IPS DF 19.7 (cell line): Measurements from ENCODE around the gene STAT1.

Experiments used
- DNase-seq: peaks from one replicate; pipeline ENCODE4 v3.0.0-alpha.2; 2013; ENCODE audit warnings: low read depth, low spot score

STAT1 gene

DNA sequence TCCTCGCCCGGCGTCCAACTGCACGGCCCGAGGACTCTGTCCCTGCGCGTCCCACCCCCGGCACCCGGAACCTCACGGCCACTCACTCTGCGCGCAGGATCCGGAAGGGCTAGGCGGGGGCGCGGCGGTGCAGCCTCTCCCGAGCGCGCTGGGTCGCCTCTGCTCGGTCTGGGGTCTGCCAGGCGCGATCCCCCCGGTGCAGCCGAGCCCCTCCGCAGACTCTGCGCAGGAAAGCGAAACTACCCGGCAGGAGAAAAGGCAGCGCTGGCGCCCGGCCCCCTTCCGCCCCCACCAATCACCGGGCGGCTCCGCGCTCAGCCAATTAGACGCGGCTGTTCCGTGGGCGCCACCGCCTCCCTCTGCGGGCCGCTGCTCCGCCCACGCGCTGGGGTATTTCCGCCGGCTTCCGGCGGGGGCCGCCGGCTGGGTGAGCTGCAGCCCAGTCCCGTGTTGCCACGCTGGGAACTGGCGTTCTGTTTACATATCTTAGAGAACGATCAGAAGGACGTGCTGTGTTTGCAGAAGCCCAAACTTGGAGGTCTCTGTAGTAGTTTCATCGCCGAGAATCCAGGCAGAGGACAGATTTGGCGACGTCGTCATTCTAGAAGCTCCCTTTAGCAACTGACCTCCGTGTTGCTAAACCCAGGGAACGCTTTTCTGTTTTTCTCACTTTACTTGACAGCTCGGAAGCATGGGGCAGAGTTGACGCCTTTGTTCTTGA, at the start of gene STAT1:
STAT1 (minus strand) TSS at position 240 of the 721 bp plus-strand sequence. CDS start 4,168 bp downstream, outside the sequence.
- DNase-seq: peak; percentile 54

GRCh38 chr2:191063584-191063983, 49.6 kb upstream of the STAT1 start:
- no peak for DNase-seq

GRCh38 chr2:191061381-191061980, 47.5 kb upstream of the STAT1 start:
- DNase-seq: no peak

GRCh38 chr2:191059308-191059707, 45.3 kb upstream of the STAT1 start:
- no peak for DNase-seq

DNA sequence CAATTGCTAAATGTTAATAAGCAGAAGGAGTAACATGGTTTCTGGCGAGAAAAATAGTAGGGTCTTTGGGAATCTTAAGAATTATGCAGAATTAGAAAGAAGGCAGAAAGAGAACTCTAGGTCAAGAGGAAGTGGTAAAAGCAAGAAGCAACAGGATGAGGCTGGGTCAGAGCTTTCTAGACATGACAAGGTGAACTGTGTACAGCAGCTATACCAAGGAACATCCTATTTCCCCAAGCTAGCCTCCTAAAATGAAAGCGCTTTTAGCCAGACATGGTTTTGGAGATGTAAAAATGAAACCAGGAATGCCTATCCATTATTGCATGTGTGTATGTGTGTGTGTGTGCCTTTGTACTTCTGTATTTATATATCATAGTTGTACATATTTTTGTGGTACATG, 42.3 kb upstream of the STAT1 start:
- DNase-seq: no peak

- DNase-seq: no peak
Measured at GRCh38 chr2:191053256-191053655, 39.3 kb upstream of the STAT1 start.

GRCh38 chr2:191051825-191052778, 38.1 kb upstream of the STAT1 start:
- no peak for DNase-seq

DNA sequence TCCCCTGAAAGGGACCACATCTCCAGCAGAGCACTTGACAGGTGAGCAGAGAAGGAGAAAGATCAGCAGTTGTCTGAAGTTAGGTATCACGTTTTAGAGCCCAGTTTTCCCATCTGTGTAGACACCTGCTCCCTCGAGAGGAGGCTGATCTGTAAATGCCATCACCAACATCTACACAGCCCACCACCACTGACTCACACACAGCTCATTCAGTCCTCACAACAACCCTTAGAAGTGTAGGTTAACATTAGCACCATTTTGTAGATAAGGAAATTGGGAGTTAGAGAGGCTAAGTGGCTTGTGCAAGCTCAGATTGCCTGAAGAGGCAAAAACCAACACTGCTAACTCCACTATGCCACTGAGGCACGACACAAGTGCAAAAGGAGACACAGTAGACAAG, 37.2 kb upstream of the STAT1 start:
- DNase-seq: no peak

DNA sequence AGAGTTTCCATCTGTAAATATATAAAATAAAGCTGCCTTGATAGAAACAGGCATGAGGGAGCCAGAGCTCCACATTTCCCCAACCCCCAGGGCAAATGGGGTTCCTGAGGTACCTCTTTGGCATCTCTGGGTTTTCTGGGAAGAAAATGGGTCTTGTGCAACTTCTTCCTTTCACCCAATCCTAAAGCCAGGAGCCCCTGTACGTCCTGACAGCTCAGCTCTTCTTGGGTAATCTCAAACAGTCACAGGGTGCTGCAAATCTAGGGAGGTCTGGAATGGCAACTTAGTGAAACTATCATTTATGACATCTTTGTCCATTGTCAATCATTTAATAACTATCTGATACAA, 36.6 kb upstream of the STAT1 start:
- DNase-seq: no peak

DNA sequence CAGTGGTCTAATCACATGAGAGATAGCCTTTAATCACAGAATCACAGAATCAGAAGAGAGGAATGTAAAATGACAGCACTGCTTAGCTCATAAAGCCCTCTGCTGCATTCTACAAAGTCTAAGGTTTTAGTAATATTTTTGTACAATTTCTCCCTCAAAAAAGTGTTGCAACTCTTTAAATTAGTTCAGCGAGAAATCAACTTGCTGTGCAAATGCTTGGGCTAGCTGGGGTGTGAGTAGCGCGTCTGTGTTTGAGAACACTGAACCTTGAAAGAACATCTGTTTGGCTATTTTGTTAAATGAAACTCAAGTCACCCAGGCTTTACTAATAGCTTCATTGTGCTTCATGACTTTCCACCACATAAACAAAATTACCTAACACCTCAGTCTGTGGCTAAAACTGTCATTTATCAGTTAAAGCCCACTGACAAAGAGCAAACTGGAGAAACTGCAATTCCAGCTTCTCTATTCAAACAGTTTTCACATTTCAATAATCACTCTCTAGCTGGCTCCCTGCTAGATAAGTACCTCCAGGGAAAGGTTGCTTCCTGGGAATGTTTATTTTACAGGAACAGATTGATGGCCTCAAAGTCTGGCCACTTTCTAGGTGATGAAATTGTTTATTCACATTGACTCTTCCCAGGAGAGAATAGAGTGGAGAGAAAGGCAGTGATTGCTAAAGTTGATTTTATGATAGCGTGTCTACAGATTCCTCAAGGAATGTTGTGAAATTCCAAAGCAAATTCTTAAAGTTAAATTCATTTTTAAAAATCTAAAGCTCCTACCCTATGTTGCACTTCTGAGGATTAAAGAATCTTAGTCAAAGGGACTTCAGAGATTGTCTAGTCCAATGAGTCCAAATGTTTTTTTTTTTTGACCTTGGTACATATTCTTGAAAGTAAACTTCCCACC, 36.0 kb upstream of the STAT1 start:
- no peak for DNase-seq

DNA sequence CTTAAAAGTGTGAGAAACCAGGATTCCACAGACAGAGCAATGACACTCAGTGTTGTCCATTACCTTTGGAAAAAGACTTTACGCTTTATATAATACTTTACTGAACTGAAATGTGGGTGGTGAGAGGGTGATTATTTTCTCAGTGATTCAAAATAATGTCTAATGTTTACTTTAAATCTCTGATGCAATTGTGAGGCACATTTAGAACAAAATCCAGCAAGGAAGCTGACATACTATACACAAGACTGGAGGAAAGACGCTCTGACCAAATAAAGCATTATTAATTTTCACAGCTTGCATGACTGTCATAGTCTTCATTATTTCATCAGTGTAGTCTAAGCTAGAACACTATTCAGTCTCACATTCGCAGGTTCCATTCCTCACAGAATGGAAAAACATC, 34.1 kb upstream of the STAT1 start:
- no peak for DNase-seq

DNA sequence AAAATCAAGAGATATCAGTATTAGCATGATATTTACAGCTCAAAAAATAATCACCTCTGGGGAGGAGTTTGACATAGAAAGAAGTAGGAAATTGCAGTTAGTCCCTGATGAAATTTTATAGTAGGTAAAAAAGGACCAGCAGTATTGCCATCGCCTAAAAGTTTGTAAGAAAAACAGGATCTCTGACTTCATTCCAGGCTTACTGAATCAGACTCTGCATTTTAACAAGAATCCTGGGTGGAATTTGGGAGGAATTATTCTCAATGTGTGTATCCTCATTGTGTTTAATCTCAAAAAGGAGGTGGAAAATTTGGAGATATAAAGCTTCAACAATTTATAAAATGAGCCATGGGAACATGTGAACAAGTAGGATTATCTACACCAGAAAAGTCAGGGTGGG, 31.2 kb upstream of the STAT1 start:
- DNase-seq: no peak

DNA sequence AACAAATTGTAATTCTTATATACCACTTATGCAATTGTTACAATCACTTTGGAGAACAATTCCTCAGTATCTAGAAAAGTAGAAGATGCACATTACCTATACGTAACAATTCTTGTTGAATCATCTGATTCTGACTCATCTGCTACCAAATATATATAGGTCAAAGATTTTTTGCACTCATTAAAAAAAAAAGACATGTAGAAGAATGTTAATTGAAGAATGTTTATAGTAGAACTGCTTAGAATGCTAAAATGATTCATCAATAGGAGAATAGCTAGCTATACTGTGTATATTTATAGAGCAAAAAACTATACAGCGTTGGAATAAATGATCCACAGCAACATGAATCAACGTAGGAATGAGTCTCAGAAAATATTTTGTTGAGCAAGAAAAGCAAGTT, 29.5 kb upstream of the STAT1 start:
- DNase-seq: no peak

DNA sequence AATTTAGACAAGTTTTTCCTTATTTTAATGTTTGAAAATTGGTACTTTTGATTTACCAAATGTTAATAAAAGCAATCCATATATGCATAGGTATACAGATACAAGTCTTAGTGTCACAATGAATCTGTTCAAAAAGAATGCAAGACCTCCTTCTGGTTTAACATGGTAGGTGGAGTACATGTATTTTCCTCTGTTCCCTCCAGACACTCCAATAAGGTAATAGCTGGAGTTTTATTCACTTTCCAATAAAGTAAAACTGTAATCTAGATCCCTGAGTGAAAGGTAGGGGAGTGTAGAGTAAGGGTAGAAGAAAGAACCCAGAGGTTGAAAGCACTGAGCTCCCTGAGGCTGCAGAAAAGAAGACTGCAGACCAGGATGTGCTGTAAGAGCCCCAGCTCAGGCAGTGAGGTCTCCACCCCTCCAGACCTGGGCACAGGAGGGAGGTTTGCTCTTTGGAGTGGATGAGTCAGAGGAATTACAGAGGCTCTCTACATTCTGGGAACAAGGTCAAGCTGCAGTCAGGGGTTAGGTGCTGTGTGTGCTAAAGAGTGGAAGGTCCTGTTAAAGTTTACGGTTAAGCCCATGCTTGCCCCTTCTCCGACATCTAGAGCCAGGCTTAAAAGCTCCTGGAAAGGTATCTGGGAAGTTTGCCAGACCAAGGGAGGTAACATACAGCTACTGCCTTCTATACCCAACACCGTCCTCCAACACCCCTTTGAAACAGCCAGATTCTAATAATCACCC, 27.6 kb upstream of the STAT1 start:
- peak; percentile 60 for DNase-seq

DNA sequence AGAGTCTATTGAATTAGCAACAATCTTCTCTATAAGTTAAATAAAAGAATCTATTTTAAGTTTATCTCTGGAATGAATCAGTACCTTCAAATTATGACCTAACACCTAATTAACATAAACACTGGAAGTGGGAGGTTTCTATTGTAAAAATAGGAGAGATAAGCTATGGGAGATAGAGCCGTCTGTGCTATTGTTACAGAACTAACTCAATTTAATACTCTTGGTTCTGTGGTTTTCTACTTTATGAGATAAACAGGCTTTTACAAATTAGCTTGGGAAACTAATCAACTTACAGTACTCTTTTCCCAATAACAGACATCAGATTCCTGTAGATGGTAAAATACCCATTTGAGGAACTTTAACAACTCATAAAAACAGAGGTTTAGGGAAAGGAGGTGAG, 25.6 kb upstream of the STAT1 start:
- DNase-seq: no peak

DNA sequence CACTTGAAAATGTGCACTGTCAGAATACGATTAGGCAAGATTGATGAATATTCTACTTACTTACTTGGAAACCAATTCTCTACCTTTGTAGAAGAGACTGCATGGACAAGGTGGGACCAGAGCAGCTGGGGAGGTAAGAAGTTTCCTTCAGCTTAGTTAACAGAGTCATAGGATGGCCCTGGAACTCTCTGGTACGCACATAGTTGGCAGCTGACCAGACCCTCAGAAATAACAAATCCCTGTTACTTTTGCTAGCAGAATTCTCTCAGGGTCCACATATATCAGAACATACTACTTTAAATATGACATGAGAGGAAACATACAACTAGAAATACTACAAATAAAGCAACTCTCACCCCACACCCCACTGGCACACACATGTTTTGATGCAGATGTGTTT, 24.8 kb upstream of the STAT1 start:
- no peak for DNase-seq

- no peak for DNase-seq
Measured at GRCh38 chr2:191038241-191038725, 24.3 kb upstream of the STAT1 start.

- DNase-seq: no peak
Measured at GRCh38 chr2:191037351-191037750, 23.4 kb upstream of the STAT1 start.

DNA sequence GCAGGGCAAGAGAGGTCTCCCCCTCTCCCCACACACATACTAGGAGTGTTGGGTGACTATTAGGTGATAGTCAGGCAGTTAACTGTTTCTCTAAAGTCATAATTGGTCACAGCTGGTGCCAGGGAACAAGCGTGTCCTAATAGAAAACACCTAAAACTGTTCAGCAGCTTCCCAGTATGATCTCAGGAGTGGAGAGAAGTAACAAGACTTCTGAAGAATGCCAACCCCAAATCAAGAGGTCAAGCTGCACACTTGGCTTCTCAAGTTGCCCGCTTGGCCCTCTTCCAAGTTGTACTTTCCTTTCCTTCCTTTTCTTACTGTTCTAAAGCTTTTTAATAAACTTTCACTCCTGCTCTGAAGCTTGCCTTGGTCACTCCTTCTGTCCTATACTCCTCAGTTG, 22.4 kb upstream of the STAT1 start:
- no peak for DNase-seq

DNA sequence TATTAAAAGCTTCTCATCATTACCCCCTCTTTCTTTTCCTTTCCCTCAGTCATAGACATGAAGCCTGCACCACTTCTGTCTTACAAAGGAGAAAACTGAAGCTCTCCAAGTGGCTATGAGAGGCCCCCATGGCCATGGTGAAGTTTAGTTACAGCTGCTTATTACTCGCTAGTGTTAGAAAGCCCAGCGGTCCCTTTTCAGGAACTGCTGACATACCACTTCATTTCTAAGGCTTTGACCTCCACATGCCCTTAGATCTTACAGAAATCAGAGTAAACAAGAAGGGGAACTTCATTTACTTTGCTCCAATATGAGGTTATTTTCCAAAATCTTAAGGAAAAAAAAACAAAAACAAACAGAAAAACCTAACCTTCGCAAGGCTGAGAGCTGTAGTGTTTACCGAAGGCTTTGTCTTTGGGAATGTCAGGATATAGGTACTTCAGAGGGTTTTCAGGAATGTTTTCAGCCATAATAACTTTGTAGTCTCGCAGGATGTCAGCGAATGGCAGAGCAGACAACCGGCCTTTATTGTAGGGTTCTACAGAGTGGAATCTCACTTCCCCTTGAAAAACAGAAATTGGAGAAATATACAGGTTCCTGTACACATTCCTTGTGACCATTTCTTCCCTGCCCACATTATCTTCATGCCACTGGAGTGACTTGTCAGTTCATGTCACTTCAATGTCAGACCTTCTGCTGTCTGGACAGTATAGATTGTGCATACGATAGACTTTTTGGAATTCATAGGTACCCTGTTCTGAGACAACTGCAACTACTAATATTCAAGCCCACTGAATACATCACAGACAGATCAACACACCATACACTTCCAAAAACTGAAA, 18.8 kb upstream of the STAT1 start:
- no peak for DNase-seq
